Measurements from ENCODE around the gene MOGAT1.

- TF ChIP-seq CTCF (conservative IDR thresholded peaks at IDR 0.05; ENCODE audit: low read depth, low read length), result no peak
- TF ChIP-seq EZH2 (IDR thresholded peaks at IDR 0.05; ENCODE audit: borderline replicate concordance, low read depth, low read length, poor library complexity, severe bottlenecking), result no peak
Measured at GRCh38 chr2:222671259-222672067, at the start of gene MOGAT1.

Measured in A673 (cell line).